ENCODE measurements around the gene LAMC3.

Gene LAMC3

GRCh38 chr9:131076347-131077195, 67.6 kb downstream of the LAMC3 start:
- no peak for DNase-seq (ENCODE audit: low read depth, low spot score)

GRCh38 chr9:131078427-131079366, 69.7 kb downstream of the LAMC3 start:
- DNase-seq (ENCODE audit: low read depth, low spot score): no peak

GRCh38 chr9:131080589-131080988, 71.6 kb downstream of the LAMC3 start:
- no peak for DNase-seq (ENCODE audit: low read depth, low spot score)

DNA sequence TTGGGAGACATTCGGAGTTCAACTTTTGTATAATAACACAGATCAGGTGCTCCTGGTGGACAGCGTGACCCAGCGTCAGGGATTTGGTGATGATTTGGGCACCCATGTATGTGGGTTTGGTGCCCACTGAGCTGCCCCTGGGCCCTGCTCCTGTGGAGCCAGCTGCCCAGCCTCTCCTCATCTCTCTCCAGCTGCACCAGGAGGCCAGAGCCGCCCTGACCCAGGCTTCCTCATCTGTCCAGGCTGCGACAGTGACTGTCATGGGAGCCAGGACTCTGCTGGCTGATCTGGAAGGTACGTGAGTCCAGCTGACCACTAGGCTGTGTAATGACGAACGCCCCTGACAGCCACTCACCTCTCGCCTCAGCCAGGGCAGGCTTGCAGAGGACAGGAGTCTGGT, 72.9 kb downstream of the LAMC3 start:
- DNase-seq (ENCODE audit: low read depth, low spot score): no peak

GRCh38 chr9:131082774-131083512, 74.0 kb downstream of the LAMC3 start:
- DNase-seq (ENCODE audit: low read depth, low spot score): no peak

DNA sequence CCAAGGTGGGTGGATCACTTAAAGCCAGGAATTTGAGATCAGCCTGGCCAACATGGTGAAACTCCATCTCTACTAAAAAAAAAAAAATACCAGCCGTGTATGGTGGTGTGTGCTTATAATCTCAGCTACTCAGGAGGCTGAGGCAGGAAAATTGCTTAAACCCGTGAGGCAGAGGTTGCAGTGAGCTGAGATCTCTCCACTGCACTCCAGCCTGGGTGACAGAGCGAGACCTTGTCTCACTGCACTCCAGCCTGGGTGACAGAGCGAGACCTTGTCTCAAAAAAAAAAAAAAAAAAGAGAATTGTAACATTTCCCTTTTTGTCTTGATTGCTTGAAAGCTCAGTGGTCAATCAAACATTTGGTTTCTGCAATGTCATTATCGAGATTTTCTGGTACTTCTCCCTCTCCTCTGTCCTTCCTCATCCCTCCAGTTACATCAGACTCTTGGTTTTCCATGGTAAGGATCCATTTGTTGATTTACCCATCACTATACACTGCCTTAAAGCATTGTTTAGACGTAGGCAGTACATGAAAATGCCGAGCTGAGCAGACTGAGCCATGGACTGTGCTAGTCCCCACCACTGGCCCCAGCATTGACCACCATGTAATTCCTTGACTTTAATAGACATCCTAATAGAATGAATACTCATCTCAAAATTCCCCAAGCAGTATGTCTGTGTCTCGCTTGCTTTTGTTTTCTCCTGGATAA, 75.8 kb downstream of the LAMC3 start:
- no peak for DNase-seq (ENCODE audit: low read depth, low spot score)

DNA sequence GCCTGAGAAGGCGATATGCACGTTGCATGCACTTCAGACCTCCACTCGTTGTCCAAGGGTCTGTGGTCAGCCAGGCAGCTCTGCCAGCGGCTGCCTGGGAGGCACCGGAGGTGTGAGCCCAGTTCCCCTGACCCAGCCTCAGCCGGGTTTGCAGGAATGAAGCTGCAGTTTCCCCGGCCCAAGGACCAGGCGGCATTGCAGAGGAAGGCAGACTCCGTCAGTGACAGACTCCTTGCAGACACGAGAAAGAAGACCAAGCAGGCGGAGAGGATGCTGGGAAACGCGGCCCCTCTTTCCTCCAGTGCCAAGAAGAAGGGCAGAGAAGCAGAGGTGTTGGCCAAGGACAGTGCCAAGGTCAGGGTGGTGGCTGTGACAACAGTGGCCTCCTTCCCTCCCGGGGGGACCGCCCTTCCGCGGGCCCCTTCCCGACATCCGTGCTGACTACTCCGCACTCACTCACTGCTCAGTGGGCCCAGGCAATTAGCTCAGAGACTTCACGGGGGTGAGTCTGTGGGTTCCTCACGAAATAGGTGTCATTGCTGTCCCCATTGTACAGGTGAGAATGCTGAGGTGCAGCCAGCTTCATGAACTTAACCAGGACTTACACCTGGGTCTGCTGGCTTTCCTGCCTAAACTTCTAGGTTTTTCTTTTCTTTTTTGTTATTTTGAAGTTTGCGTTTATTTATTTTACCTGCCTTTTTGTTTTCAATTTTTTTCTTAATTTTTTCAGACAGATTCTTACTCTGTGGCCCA, 76.6 kb downstream of the LAMC3 start:
- no peak for DNase-seq (ENCODE audit: low read depth, low spot score)

DNA sequence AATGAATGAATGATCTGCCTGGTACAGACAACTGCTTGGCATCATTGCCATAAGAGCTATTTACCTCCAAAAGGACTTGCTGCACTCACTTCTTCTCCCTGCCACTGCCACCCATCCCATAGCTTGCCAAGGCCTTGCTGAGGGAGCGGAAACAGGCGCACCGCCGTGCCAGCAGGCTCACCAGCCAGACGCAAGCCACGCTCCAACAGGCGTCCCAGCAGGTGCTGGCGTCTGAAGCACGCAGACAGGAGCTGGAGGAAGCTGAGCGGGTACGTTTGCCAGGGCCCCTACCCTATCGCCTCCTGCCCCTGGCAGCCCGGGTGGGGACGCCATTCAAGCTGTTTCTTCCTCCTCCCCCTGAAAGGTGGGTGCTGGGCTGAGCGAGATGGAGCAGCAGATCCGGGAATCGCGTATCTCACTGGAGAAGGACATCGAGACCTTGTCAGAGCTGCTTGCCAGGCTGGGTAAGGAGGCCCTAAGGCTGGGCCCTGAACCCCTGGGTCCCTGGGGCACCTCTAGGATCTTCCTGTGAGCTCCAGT, 78.5 kb downstream of the LAMC3 start:
- no peak for DNase-seq (ENCODE audit: low read depth, low spot score)

DNA sequence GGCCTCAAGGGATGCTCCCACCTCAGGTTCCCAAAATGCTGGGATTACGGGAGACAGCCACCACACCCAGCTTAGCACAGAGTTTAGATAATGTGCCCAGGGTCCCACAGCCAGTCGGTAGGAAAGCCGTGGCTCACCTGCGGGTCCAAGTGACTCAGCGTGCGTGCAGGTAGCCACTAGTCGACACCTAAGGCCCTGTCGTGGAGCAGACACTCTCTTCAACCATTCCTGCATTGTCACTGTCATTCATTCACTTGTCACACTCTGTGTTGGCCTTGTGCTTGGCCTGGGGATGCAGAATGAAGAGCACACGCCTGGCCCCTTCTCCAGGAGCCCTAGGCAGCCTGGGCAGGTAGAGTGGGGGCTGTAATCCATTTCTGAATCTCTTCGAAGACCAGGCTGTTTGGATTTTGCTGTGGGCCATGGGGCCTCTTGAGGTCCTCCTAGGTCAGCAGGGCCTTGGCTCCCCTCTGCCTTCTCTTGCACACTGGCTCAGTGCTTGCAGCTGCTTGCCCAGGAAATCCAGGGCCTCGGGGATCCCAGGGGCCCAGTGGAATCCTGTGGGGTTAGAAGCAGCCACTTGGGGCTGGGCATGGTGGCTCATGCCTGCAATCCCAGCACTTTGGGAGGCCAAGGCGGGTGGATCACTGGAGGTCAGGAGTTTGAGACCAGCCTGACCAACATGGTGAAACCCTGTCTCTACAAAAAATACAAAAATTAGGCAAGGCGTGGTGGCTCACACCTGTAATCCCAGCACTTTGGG, 81.2 kb downstream of the LAMC3 start:
- no peak for DNase-seq (ENCODE audit: low read depth, low spot score)

GRCh38 chr9:131091352-131091992, 82.5 kb downstream of the LAMC3 start:
- DNase-seq (ENCODE audit: low read depth, low spot score): no peak

DNA sequence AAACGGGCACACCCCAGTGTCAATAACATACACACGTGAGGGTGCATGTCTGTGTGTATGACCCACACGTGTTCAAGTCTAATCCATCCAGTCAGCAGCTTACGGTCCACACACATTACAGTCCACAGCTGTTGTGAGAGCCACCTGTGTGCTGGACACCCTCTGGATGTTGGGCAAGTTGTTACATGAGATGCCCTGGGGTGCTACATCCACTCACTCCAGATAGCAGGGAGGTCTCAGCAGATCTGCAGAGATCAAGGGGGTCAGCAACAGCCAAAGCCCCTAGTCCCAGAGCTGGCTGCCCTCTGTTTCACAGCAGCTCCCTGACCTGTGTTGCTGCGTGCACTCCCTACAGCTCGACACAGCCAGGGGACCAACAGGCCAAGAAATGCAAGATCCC, 83.1 kb downstream of the LAMC3 start:
- no peak for DNase-seq (ENCODE audit: low read depth, low spot score)

DNA sequence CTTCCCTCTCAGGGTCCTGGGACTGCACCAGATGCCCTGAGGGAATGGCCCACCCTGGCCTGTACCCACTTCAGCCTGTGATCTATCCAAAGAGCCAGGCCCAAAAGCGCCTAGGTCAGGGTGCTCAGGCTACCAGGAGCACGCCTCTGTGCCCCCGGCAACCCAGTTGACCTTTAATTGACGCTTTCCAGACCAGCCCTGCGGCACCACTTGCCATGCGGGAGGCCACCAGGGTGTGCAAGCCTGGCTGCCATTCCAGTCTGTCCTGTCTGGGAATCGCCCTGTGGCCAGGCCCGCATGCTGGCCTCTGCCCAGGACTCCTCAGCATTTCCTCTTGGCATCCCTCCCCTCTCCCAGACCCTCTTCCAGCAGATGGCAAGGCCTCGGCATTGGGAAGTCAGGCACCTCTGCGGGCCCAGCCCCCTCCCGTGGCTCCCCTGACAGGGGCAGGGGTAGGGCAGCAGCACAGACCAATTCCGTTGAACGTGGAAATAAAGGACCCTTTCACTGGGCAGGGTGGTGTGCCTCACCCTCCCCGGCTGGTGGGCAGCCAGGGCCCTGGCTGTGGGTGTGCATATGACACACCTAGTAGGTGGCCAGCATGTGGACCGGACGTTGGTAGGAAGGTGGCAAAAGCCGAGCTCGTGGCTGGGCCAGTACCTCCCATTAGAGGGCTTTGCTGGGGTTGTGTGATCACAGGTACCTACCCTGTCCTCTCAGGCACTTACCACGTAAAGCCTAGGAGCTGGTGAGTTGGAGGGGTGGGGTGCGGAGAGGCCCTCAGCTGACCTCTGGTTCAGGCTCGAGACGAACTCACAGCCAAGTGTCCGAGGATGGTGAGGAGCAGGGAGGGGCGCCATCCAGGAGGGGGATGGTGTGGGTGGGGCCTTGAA, 83.8 kb downstream of the LAMC3 start:
- no peak for DNase-seq (ENCODE audit: low read depth, low spot score)

- no peak for DNase-seq (ENCODE audit: low read depth, low spot score)
Observed at GRCh38 chr9:131094015-131094414, 85.0 kb downstream of the LAMC3 start.

DNA sequence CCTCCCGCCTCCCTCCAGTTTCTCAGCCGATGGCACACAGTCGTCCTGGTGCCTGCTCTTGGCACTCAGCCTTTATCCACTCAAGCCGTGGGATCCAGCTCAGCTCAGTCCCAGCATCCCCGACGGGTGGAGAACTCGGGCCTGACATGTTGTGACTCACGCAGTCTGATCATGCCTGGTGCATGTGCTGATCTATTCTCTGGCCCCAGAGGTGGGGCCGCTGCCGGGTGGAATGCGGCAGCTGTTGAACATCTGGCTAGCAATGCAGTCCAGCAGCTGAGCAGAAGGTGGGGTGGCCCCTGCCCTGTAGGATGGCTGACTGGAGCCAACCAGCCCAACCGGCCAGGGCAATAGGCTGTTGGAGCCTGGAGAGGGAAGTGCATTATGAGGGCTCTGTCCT, 85.6 kb downstream of the LAMC3 start:
- DNase-seq (ENCODE audit: low read depth, low spot score): no peak

GRCh38 chr9:131095666-131096268, 86.8 kb downstream of the LAMC3 start:
- no peak for DNase-seq (ENCODE audit: low read depth, low spot score)

GRCh38 chr9:131096269-131097125, 87.5 kb downstream of the LAMC3 start, which contains the start of gene AIF1L:
AIF1L (plus strand) TSS chr9:131096531; CDS start chr9:131096630, 99 bp downstream.
- no peak for DNase-seq (ENCODE audit: low read depth, low spot score)
